OCI-LY1 (cell line): ENCODE results near the gene ALLC.

Experiments
- H2AFZ ChIP-seq: fragments of 200-600 bp; sonication (generic), shearing (Covaris generic); 2 replicates; pipeline ENCODE4 v1.6.0; 2014; ENCODE audit warnings: antibody characterized with exemption, mild to moderate bottlenecking, low read length
- H3F3A ChIP-seq: fragments of 200-600 bp; sonication (generic), shearing (Covaris generic); 2 replicates; pipeline ENCODE4 v1.6.0; 2014; ENCODE audit warnings: mild to moderate bottlenecking, antibody characterized with exemption, low read length, moderate library complexity; ENCODE audit not compliant: insufficient read depth
- H3K27ac ChIP-seq: fragments of 200-600 bp; sonication (generic); 2 replicates; pipeline ENCODE4 v1.5.1; 2014; ENCODE audit warnings: low read length, mixed run types, mild to moderate bottlenecking, low read depth; ENCODE audit not compliant: poor library complexity, severe bottlenecking
- H3K27me3 ChIP-seq: fragments of 200-600 bp; sonication (generic); 2 replicates; pipeline ENCODE4 v1.6.0; 2014; ENCODE audit warnings: antibody characterized with exemption, mild to moderate bottlenecking, low read length, moderate library complexity; ENCODE audit not compliant: insufficient read depth
- H3K36me3 ChIP-seq: fragments of 200-600 bp; sonication (generic); 2 replicates; pipeline ENCODE4 v1.6.1; 2014; ENCODE audit warnings: mild to moderate bottlenecking, antibody characterized with exemption, low read length, moderate library complexity, mixed read lengths; ENCODE audit not compliant: insufficient read depth
- H3K4me1 ChIP-seq: fragments of 200-600 bp; sonication (generic); 2 replicates; pipeline ENCODE4 v1.5.1; 2014; ENCODE audit warnings: mild to moderate bottlenecking, low read length, moderate library complexity; ENCODE audit not compliant: insufficient read depth, severe bottlenecking
- H3K4me2 ChIP-seq: fragments of 200-600 bp; sonication (generic), shearing (Covaris generic); 2 replicates; pipeline ENCODE4 v1.6.1; 2014; ENCODE audit warnings: low read length
- H3K4me3 ChIP-seq: fragments of 200-600 bp; sonication (generic); 2 replicates; pipeline ENCODE4 v1.5.1; 2014; ENCODE audit warnings: low read length, low read depth, mild to moderate bottlenecking, mixed read lengths; ENCODE audit not compliant: poor library complexity, severe bottlenecking
- H3K79me2 ChIP-seq: fragments of 200-600 bp; shearing (Covaris generic); 2 replicates; pipeline ENCODE4 v1.6.1; 2016; ENCODE audit warnings: mixed run types, low read length, mixed read lengths; ENCODE audit not compliant: insufficient read depth
- H3K9ac ChIP-seq: fragments of 200-600 bp; sonication (generic), shearing (Covaris generic); 2 replicates; pipeline ENCODE4 v1.6.1; 2014; ENCODE audit warnings: mild to moderate bottlenecking, low read length, mixed read lengths
- H3K9me2 ChIP-seq: fragments of 200-600 bp; sonication (generic), shearing (Covaris generic); 2 replicates; pipeline ENCODE4 v1.6.1; 2014; ENCODE audit warnings: low read depth, mild to moderate bottlenecking, low read length, mixed read lengths
- H3K9me3 ChIP-seq: fragments of 200-600 bp; shearing (Covaris generic); 2 replicates; pipeline ENCODE4 v1.6.1; 2014; ENCODE audit warnings: low read length, mixed read lengths
- H4K20me1 ChIP-seq: fragments of 200-600 bp; sonication (generic), shearing (Covaris generic); 2 replicates; pipeline ENCODE4 v1.6.0; 2016; ENCODE audit warnings: mild to moderate bottlenecking, low read length; ENCODE audit not compliant: insufficient read depth
- CTCF ChIP-seq: fragments of 200-600 bp; sonication (generic), shearing (Covaris generic); IDR thresholded peaks from 2 replicates; pipeline ENCODE4 v1.5.1; 2017; ENCODE audit warnings: mild to moderate bottlenecking, antibody characterized with exemption, low read length, moderate library complexity, mixed read lengths
- EZH2 ChIP-seq: fragments of 200-600 bp; sonication (generic), shearing (Covaris generic); IDR thresholded peaks from 2 replicates; pipeline ENCODE4 v1.8.0; 2017; ENCODE audit warnings: borderline replicate concordance, mixed run types, mild to moderate bottlenecking, antibody characterized with exemption, low read length, moderate library complexity, mixed read lengths

ALLC gene

GRCh38 chr2:3703236-3703756 is 45.3 kb downstream of the ALLC start, which contains the start of gene DCDC2C:
Gene DCDC2C, plus strand, starts transcription at chr2:3703575. Its CDS starts 177 bp downstream, at chr2:3703752.
- H3K4me3 ChIP-seq, result no peak within 1 kb of the TSS
- H2AFZ ChIP-seq, result no peak within 1 kb of the TSS
- TF ChIP-seq CTCF (no peak), EZH2 (no peak)

GRCh38 chr2:3703757-3704355 is 45.9 kb downstream of the ALLC start:
- H4K20me1 ChIP-seq, result no peaks in the 10 kb centered on the region
- H3K4me3 ChIP-seq, result no peak overlapping the region
- H2AFZ ChIP-seq, result no peak overlapping the region
- H3K9ac ChIP-seq, result no peak overlapping the region
- H3K4me1 ChIP-seq, result no peaks in the 10 kb centered on the region
- H3K27ac ChIP-seq, result no peak overlapping the region
- no peaks in the 10 kb centered on the region for H3K9me3 ChIP-seq
- H3K36me3 ChIP-seq, result no peaks in the 10 kb centered on the region; the same call in 1 of the 2 replicates
- TF ChIP-seq EZH2 (no peak), CTCF (no peak)
- H3K4me2 ChIP-seq, result no peak overlapping the region
- no peaks in the 10 kb centered on the region for H3K79me2 ChIP-seq
- no peaks in the 10 kb centered on the region for H3K27me3 ChIP-seq
- H3F3A ChIP-seq, result no peaks in the 10 kb centered on the region
- H3K9me2 ChIP-seq, result no peaks in the 10 kb centered on the region

More at GRCh38 chr2:3703236-3703756, 45.3 kb downstream of the ALLC start, which contains the start of gene DCDC2C:
- Histone ChIP-seq H3K36me3 (no peaks in the 10 kb centered on the region; the same call in 1 of the 2 replicates), H3K9ac (no peak within 1 kb of the TSS), H3F3A (no peaks in the 10 kb centered on the region), H3K79me2 (no peaks in the 10 kb centered on the region), H3K9me2 (no peaks in the 10 kb centered on the region), H3K27ac (no peak within 1 kb of the TSS), H3K9me3 (no peaks in the 10 kb centered on the region), H3K27me3 (no peaks in the 10 kb centered on the region), H3K4me2 (no peak within 1 kb of the TSS), H3K4me1 (no peaks in the 10 kb centered on the region), H4K20me1 (no peaks in the 10 kb centered on the region)

GRCh38 chr2:3704692-3705091 is 46.7 kb downstream of the ALLC start:
- Histone ChIP-seq H3K27me3 (no peaks in the 10 kb centered on the region), H3K9me2 (no peaks in the 10 kb centered on the region), H3K79me2 (no peaks in the 10 kb centered on the region), H4K20me1 (no peaks in the 10 kb centered on the region), H3K27ac (no peak overlapping the region), H2AFZ (no peak overlapping the region), H3K4me1 (no peaks in the 10 kb centered on the region), H3F3A (no peaks in the 10 kb centered on the region), H3K36me3 (no peaks in the 10 kb centered on the region; the same call in 1 of the 2 replicates), H3K9me3 (no peaks in the 10 kb centered on the region), H3K9ac (no peak overlapping the region), H3K4me3 (no peak overlapping the region), H3K4me2 (no peak overlapping the region)
- TF ChIP-seq EZH2 (no peak), CTCF (no peak)
